DND-41 (cell line): ENCODE data around the gene FBXO15.

Experiments used
- ATAC-seq: fragments of 200-7000 bp; cut with Tn5 transposase; 3 replicates; pipeline ENCODE4 v1.9.1; 2021; ENCODE audit warnings: low read depth; ENCODE audit not compliant: insufficient read depth
- DNase-seq: peaks from one replicate; pipeline ENCODE4 v3.0.0-alpha.2; 2020
- H2AFZ ChIP-seq: 2 replicates; pipeline ENCODE4 v1.6.0; 2012; ENCODE audit warnings: low read depth, low read length
- H3K27ac ChIP-seq: 2 replicates; pipeline ENCODE4 v1.5.1; 2012; ENCODE audit warnings: low read length, inconsistent platforms
- H3K27me3 ChIP-seq: fragments of 200-600 bp; sonication (generic); 2 replicates; pipeline ENCODE4 v1.6.0; 2012; ENCODE audit warnings: low read length, mild to moderate bottlenecking, inconsistent platforms; ENCODE audit not compliant: insufficient read depth, poor library complexity
- H3K36me3 ChIP-seq: 2 replicates; pipeline ENCODE4 v1.5.1; 2012; ENCODE audit warnings: low read length, inconsistent platforms; ENCODE audit not compliant: insufficient read depth
- H3K4me1 ChIP-seq: 2 replicates; pipeline ENCODE4 v1.5.1; 2012; ENCODE audit warnings: mild to moderate bottlenecking, low read length; ENCODE audit not compliant: insufficient read depth
- H3K4me2 ChIP-seq: 2 replicates; pipeline ENCODE4 v1.6.0; 2012; ENCODE audit warnings: mild to moderate bottlenecking, moderate library complexity, low read length, inconsistent platforms; ENCODE audit not compliant: insufficient read depth
- H3K4me3 ChIP-seq, 2 experiments: fragments of 200-600 bp in 1 of 2; shearing (Covaris generic) in 1 of 2; 2 replicates each; pipeline ENCODE4 v1.5.1; 2012 to 2016; ENCODE audit warnings: inconsistent platforms in 2 of 2, low read length in 2 of 2, mild to moderate bottlenecking in 2 of 2, low read depth in 1 of 2, moderate library complexity in 1 of 2
- H3K79me2 ChIP-seq: 2 replicates; pipeline ENCODE4 v1.6.0; 2012; ENCODE audit warnings: low read length, inconsistent platforms; ENCODE audit not compliant: insufficient read depth
- H3K9ac ChIP-seq: 2 replicates; pipeline ENCODE4 v1.6.0; 2012; ENCODE audit warnings: low read depth, mild to moderate bottlenecking, inconsistent platforms, low read length, moderate library complexity
- H3K9me3 ChIP-seq: 2 replicates; pipeline ENCODE4 v1.5.1; 2012; ENCODE audit warnings: low read length, moderate library complexity, mild to moderate bottlenecking, inconsistent platforms; ENCODE audit not compliant: insufficient read depth, severe bottlenecking
- H4K20me1 ChIP-seq: 2 replicates; pipeline ENCODE4 v1.6.0; 2012; ENCODE audit warnings: low read length; ENCODE audit not compliant: insufficient read depth
- CTCF ChIP-seq: IDR thresholded peaks from 2 replicates; pipeline ENCODE4 v1.5.1; 2012; ENCODE audit warnings: borderline replicate concordance, low read length, moderate library complexity, mild to moderate bottlenecking; ENCODE audit not compliant: poor library complexity, severe bottlenecking; ENCODE audit errors: extremely low read depth
- EZH2 ChIP-seq: IDR thresholded peaks from 3 replicates; pipeline ENCODE4 v1.6.1; 2012; ENCODE audit warnings: borderline replicate concordance, low read depth, mild to moderate bottlenecking, moderate library complexity, low read length, inconsistent platforms; ENCODE audit not compliant: severe bottlenecking

Gene FBXO15

DNA sequence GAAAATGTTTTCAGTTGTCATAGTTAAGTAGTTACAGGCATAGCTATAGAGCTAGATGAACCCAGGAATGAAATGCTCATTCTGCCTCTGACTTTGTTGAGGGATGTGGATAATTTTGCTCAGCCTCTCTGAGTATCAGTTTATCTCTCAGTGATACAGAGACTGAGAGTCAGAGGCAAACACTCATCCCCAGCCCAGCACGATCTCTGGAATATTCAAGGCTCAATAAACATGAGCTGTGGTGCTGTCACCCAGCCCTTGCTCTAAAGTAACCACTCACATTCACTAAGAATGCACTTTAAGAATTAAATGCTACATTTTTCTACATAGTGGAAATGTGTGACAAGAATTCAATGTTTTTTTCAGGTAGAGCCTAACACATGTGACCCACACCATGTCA is 31.2 kb upstream of the FBXO15 start:
- ATAC-seq (no peak), DNase-seq (no peak)
- Histone ChIP-seq H4K20me1 (no peaks in the 10 kb centered on the region), H3K79me2 (no peaks in the 10 kb centered on the region), H3K9me3 (no peaks in the 10 kb centered on the region), H3K27ac (no peak overlapping the region), H3K36me3 (no peaks in the 10 kb centered on the region), H2AFZ (no peak overlapping the region), H3K4me1 (no peaks in the 10 kb centered on the region), H3K4me3 (no peak overlapping the region), H3K4me2 (no peak overlapping the region), H3K27me3 (peaks cover 8% of the 10 kb centered on the region), H3K9ac (no peak overlapping the region)
- TF ChIP-seq CTCF (no peak), EZH2 (no peak)

- H3K4me2 ChIP-seq: no peak overlapping the region
- H3K27ac ChIP-seq: no peak overlapping the region
- no peak for ATAC-seq
- no peak for TF ChIP-seq EZH2
- TF ChIP-seq CTCF: no peak
- DNase-seq: no peak
- no peaks in the 10 kb centered on the region for H3K79me2 ChIP-seq
- peaks cover 2% of the 10 kb centered on the region for H3K27me3 ChIP-seq
- no peak overlapping the region for H3K4me3 ChIP-seq
- no peaks in the 10 kb centered on the region for H3K9me3 ChIP-seq
- no peaks in the 10 kb centered on the region for H4K20me1 ChIP-seq
- no peak overlapping the region for H2AFZ ChIP-seq
- no peaks in the 10 kb centered on the region for H3K36me3 ChIP-seq
- H3K9ac ChIP-seq: no peak overlapping the region
- H3K4me1 ChIP-seq: no peaks in the 10 kb centered on the region
Measured at GRCh38 chr18:74175658-74176057, 28.0 kb upstream of the FBXO15 start.

DNA sequence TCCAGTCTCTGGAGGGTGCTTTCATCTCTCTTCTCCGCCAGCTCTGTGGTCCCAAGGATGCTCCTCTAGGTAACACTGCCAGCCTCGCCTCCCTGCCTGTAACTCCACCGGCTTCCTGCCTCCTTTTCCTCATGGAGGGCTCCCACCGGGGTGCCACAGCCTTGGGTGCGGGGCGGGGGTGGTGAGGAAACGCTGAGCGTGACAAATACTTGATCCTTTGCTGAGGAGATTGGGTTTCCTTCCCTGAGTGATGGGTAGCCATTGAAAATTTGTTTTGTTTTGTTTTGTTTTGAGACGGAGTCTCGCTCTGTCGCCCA is 25.8 kb upstream of the FBXO15 start:
- Histone ChIP-seq H2AFZ (no peak overlapping the region), H3K27ac (no peak overlapping the region), H3K9ac (no peak overlapping the region), H4K20me1 (no peaks in the 10 kb centered on the region), H3K9me3 (no peaks in the 10 kb centered on the region), H3K79me2 (no peaks in the 10 kb centered on the region), H3K4me1 (no peaks in the 10 kb centered on the region), H3K4me2 (no peak overlapping the region), H3K4me3 (no peak overlapping the region), H3K27me3 (peaks cover 2% of the 10 kb centered on the region), H3K36me3 (no peaks in the 10 kb centered on the region)
- DNase-seq (no peak), ATAC-seq (no peak)
- TF ChIP-seq EZH2 (no peak), CTCF (no peak)

- H3K79me2 ChIP-seq: no peaks in the 10 kb centered on the region
- no peak for TF ChIP-seq CTCF
- no peak for TF ChIP-seq EZH2
- ATAC-seq: no peak
- no peak for DNase-seq
- no peaks in the 10 kb centered on the region for H3K27me3 ChIP-seq
- no peak overlapping the region for H3K9ac ChIP-seq
- no peak overlapping the region for H2AFZ ChIP-seq
- no peaks in the 10 kb centered on the region for H4K20me1 ChIP-seq
- H3K36me3 ChIP-seq: no peaks in the 10 kb centered on the region
- H3K4me3 ChIP-seq: no peak overlapping the region
- H3K4me2 ChIP-seq: no peak overlapping the region
- H3K27ac ChIP-seq: no peak overlapping the region
- H3K9me3 ChIP-seq: no peaks in the 10 kb centered on the region
- no peaks in the 10 kb centered on the region for H3K4me1 ChIP-seq
Measured at GRCh38 chr18:74172697-74173433, 25.2 kb upstream of the FBXO15 start.
